ENCODE data around the gene CIROP.

The CIROP gene

GRCh38 chr14:23146980-23147379 lies 42.2 kb upstream of the CIROP start (continued):
- TF ChIP-seq CSRNP3 (CRISPR knock-in tag; IDR thresholded peaks at IDR 0.05) (no peak), ZNF565 (CRISPR knock-in tag; conservative IDR thresholded peaks at IDR 0.05; ENCODE audit: low read depth) (no peak), TOX (CRISPR knock-in tag; IDR thresholded peaks at IDR 0.05; ENCODE audit: borderline replicate concordance) (no peak), PATZ1 (CRISPR knock-in tag; IDR thresholded peaks at IDR 0.05; ENCODE audit: borderline replicate concordance) (no peak), GLIS3 (CRISPR knock-in tag; IDR thresholded peaks at IDR 0.05) (no peak), ZFP30 (CRISPR knock-in tag; IDR thresholded peaks at IDR 0.05) (no peak), PPARA (CRISPR knock-in tag; IDR thresholded peaks at IDR 0.05; ENCODE audit: borderline replicate concordance) (no peak), ZC3H10 (CRISPR knock-in tag; IDR thresholded peaks at IDR 0.05) (no peak), CSDC2 (CRISPR knock-in tag; IDR thresholded peaks at IDR 0.05) (no peak), ZFP3 (CRISPR knock-in tag; IDR thresholded peaks at IDR 0.05) (no peak)

GRCh38 chr14:23146351-23146910 lies 41.6 kb upstream of the CIROP start:
- TF ChIP-seq TOX (CRISPR knock-in tag; IDR thresholded peaks at IDR 0.05; ENCODE audit: borderline replicate concordance) (no peak), OSR1 (CRISPR knock-in tag; IDR thresholded peaks at IDR 0.05) (no peak), ZFP3 (CRISPR knock-in tag; IDR thresholded peaks at IDR 0.05) (no peak), RARB (CRISPR knock-in tag; IDR thresholded peaks at IDR 0.05) (no peak), POU6F1 (CRISPR knock-in tag; IDR thresholded peaks at IDR 0.05; ENCODE audit: borderline replicate concordance, low read depth) (no peak)
- ATAC-seq: no peak

- TF ChIP-seq ISL1 (CRISPR knock-in tag; IDR thresholded peaks at IDR 0.05) (no peak), ARNTL (CRISPR knock-in tag; IDR thresholded peaks at IDR 0.05; ENCODE audit: borderline replicate concordance, low read depth) (no peak), ZFP30 (CRISPR knock-in tag; IDR thresholded peaks at IDR 0.05) (no peak), BACH2 (CRISPR knock-in tag; IDR thresholded peaks at IDR 0.05; ENCODE audit: borderline replicate concordance) (no peak), CSDC2 (CRISPR knock-in tag; IDR thresholded peaks at IDR 0.05) (no peak), POU6F1 (CRISPR knock-in tag; IDR thresholded peaks at IDR 0.05; ENCODE audit: borderline replicate concordance, low read depth) (no peak), PATZ1 (CRISPR knock-in tag; IDR thresholded peaks at IDR 0.05; ENCODE audit: borderline replicate concordance) (no peak), ZC3H10 (CRISPR knock-in tag; IDR thresholded peaks at IDR 0.05) (no peak), CREB5 (CRISPR knock-in tag; IDR thresholded peaks at IDR 0.05; ENCODE audit: low read depth) (no peak), ESRRG (CRISPR knock-in tag; IDR thresholded peaks at IDR 0.05) (no peak)
- ATAC-seq: no peak
Measured at GRCh38 chr14:23145794-23146350, 41.1 kb upstream of the CIROP start.
